SK-N-MC (cell line): ENCODE data around the gene CD1D.

Source experiments
- DNase-seq: peaks from one replicate; pipeline ENCODE4 v3.0.0-alpha.2; 2011; ENCODE audit warnings: low read depth, low spot score
- H3K27ac ChIP-seq: fragments of 200-600 bp; sonication (generic); 2 replicates; pipeline ENCODE4 v1.5.1; 2016; ENCODE audit warnings: mixed run types
- H3K36me3 ChIP-seq: fragments of 200-600 bp; sonication (generic); 2 replicates; pipeline ENCODE4 v1.6.1; 2017; ENCODE audit warnings: antibody characterized with exemption, low read length, mixed read lengths; ENCODE audit not compliant: insufficient read depth
- H3K4me3 ChIP-seq: fragments of 200-600 bp; sonication (generic); 2 replicates; pipeline ENCODE4 v1.5.1; 2016
- H3K9ac ChIP-seq: fragments of 200-600 bp; sonication (generic); 2 replicates; pipeline ENCODE4 v1.8.0; 2017; ENCODE audit warnings: mixed run types, mixed read lengths; ENCODE audit not compliant: insufficient read length
- H3K9me3 ChIP-seq: fragments of 200-600 bp; sonication (generic); 2 replicates; pipeline ENCODE4 v1.6.1; 2017; ENCODE audit warnings: low read depth, mild to moderate bottlenecking, antibody characterized with exemption, low read length, moderate library complexity, mixed read lengths
- EZH2 ChIP-seq: fragments of 200-600 bp; sonication (generic); IDR thresholded peaks from one replicate; pipeline ENCODE4 v1.6.1; 2017; ENCODE audit warnings: antibody characterized with exemption
- FOXP2 ChIP-seq: optimal IDR thresholded peaks from 2 replicates; pipeline ENCODE3; 2011; ENCODE audit warnings: mild to moderate bottlenecking, moderate library complexity; ENCODE audit not compliant: insufficient read depth; ENCODE audit errors: extremely low read length, control extremely low read depth
- POLR2AphosphoS5 ChIP-seq: IDR thresholded peaks from 2 replicates; pipeline ENCODE4 v1.6.1; 2012; ENCODE audit warnings: mild to moderate bottlenecking, low read depth, low read length, borderline replicate concordance

Gene CD1D

DNA sequence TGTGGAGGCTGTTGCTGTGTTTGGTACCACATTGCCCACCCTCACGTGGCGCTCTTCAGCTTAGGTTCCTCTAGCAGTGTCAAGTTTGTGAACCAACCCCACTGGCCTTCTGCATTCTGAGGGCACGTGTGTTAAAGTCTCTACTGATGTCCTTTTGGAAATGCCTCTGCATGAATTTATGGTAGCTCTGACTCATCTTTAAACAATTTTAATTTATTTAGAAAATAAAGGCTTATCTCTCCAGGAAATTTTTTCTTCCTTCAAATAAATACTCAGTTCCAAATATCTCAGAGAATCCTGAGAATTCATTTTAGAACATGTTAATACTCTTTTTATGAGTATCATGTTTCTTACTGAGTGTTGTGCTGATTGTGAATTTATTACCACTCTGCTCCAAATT, 5.5 kb downstream of the CD1D start:
- Histone ChIP-seq H3K9me3 (no peaks in the 10 kb centered on the region), H3K36me3 (no peaks in the 10 kb centered on the region), H3K27ac (no peak overlapping the region), H3K4me3 (no peak overlapping the region), H3K9ac (no peak overlapping the region)
- TF ChIP-seq EZH2 (no peak), FOXP2 (no peak), POLR2AphosphoS5 (no peak)
- no peak for DNase-seq

DNA sequence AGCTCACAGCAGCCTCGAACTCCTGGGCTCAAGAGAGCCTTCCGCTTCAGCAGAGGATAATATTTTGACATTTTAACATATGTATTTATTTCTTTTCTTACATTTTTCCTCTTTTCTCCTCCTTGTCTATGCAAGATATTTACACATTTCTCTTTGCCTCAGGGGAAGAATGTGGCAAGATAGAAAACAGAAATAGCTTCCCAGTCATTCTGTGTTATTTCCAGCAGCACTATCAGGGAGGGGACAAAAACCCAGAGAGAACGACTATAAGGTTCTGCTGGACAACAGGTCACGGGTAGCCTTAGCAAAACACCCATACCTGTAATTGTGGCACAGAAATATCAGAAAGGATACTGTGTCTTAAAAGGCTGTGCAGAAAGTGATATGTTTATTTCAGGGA, 7.9 kb downstream of the CD1D start:
- Histone ChIP-seq H3K9ac (no peak overlapping the region), H3K27ac (no peak overlapping the region), H3K9me3 (no peaks in the 10 kb centered on the region), H3K36me3 (no peaks in the 10 kb centered on the region), H3K4me3 (no peak overlapping the region)
- TF ChIP-seq FOXP2: no peak
- no peak for DNase-seq

DNA sequence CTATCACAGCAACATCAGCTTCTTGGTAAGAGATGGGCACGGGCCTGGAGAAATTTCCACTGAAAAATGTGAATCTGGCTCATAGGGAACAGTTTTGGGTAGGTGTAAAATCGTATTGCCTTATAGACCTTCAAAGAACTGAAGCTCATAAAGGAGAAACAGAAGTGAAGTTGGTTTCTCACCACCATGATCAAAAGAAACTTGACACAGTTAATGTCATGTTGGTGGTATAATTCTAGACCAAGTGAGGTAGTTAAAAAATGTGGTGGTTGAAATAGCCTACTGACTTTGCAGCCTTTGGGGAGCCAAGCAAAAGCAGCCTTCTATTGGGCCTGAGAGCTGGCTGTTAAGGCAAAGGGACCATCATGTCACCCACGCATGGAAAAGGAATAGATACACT, 8.9 kb downstream of the CD1D start:
- Histone ChIP-seq H3K9me3 (no peaks in the 10 kb centered on the region), H3K9ac (no peak overlapping the region), H3K4me3 (no peak overlapping the region), H3K36me3 (no peaks in the 10 kb centered on the region), H3K27ac (no peak overlapping the region)
- no peak for TF ChIP-seq POLR2AphosphoS5
- no peak for TF ChIP-seq EZH2
- TF ChIP-seq FOXP2: no peak
- DNase-seq: no peak

DNA sequence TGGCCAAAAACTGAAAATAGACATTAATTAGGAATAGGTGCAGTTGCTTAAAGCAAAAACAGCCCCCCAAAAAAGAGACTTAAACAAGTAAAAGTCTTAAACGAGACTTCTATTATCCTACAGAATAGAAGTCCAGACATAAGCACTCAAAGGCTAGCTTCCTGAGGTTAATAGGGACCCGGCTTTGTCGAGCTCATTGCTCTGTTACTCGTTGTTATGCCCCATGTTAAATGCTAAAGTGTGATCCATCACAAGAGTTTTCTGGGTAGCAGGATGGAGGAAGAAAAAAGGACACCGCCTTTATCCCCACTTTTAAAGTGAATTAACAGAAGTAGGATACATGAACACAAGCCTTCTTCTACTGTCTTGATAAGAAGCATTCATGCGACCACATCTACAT, 10.6 kb downstream of the CD1D start:
- no peak for DNase-seq
- no peak overlapping the region for H3K27ac ChIP-seq
- TF ChIP-seq EZH2 (no peak), POLR2AphosphoS5 (no peak), FOXP2 (no peak)
- H3K9me3 ChIP-seq: no peaks in the 10 kb centered on the region
- H3K4me3 ChIP-seq: no peak overlapping the region
- H3K36me3 ChIP-seq: no peaks in the 10 kb centered on the region
- no peak overlapping the region for H3K9ac ChIP-seq

DNA sequence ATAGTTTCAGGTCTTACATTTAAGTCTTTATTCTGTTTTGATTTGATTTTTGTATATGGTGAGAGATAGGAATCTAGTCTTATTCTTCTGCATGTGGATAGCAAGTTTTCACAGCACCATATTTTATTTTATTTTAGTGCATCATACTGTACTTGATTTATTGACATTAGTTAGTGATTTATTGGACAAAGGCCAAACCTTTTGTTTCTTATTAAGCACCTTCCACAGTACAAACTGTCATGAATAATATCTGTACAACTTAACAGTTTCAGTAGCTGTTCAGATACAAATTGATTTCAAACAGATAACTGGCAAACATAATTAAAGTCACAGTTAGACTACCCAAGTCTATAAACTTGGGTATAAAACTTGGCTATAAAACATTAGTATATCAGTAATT, 15.8 kb downstream of the CD1D start:
- no peaks in the 10 kb centered on the region for H3K36me3 ChIP-seq
- no peak overlapping the region for H3K27ac ChIP-seq
- TF ChIP-seq FOXP2: no peak
- no peak for TF ChIP-seq POLR2AphosphoS5
- TF ChIP-seq EZH2: no peak
- no peak overlapping the region for H3K9ac ChIP-seq
- no peak overlapping the region for H3K4me3 ChIP-seq
- H3K9me3 ChIP-seq: no peaks in the 10 kb centered on the region
- no peak for DNase-seq

DNA sequence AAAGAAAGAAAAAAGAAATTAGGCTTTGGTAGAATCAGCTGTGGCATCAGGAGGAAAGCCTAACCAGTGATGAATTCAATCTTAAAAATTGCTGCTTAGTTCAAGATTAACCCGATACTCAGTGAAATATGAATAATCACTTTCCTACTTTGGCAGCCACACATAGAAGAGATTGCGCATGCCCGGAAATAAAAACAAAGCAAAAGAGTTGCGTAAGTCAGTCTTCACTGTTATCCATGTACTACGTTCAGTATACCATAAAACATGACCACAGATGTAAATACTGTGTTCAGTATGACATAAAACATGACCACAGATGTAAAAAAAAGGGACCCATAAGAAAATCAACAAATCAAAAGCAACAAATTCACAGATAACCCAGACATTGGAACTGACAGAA, 19.2 kb downstream of the CD1D start:
- H3K9ac ChIP-seq: no peak overlapping the region
- H3K9me3 ChIP-seq: no peaks in the 10 kb centered on the region
- H3K4me3 ChIP-seq: no peak overlapping the region
- TF ChIP-seq POLR2AphosphoS5 (no peak), FOXP2 (no peak), EZH2 (no peak)
- no peaks in the 10 kb centered on the region for H3K36me3 ChIP-seq
- no peak overlapping the region for H3K27ac ChIP-seq
- DNase-seq: no peak

DNA sequence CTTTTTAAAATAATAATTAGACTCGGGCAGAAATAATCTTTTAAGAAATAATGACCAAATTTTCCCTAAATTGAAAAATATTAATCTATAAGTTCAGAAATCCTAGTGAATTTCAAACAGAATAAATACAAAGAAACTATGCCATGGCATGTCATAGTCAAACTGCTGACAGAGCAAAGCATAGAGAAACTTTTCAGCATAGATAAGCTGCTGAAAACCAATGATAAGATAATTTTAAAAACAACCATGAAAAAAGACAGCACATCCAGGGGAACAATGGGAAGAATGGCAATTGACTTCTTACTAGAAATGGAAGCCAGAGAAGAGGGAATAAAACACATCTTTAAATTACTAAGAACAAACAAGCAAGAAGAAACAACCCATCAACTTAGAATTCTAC, 19.8 kb downstream of the CD1D start:
- TF ChIP-seq FOXP2 (no peak), POLR2AphosphoS5 (no peak), EZH2 (no peak)
- no peak overlapping the region for H3K9ac ChIP-seq
- H3K9me3 ChIP-seq: no peaks in the 10 kb centered on the region
- no peak overlapping the region for H3K27ac ChIP-seq
- DNase-seq: no peak
- no peak overlapping the region for H3K4me3 ChIP-seq
- no peaks in the 10 kb centered on the region for H3K36me3 ChIP-seq

DNA sequence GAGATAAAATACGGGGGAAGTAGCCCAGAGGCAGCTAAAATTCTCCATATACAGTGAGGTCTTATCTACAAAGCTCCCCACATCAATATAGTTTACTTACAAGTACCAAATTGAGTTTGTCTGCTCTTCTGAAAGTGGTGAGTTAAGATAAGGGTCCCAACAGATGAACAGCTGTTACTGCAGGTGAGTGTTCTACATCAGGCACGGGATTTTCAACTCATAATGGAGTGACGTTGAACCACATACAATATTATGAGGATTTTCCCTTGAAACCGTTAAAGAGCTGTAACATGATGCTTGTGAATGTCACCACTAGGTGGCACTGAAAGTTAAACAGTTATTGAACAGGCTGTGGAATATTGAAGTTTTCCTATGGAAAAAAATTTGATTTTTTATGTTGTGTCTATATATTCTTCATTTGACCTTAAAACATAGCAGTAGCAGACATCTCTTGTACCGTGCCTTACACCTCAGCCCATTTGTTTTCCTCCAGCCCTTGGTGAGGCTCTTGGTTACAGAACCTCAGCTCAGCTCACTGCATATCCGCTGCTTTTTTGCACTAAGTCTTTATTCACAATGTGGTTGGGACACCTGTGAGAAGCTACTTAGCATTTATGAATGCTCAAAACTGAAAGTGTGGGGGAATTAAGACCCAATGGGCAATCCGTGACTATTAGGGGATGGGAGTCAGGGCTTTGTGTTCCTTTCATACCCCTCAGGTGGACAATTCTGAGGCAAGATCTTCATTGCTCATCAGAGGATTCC, 23.2 kb downstream of the CD1D start:
- TF ChIP-seq POLR2AphosphoS5: no peak
- no peak for TF ChIP-seq EZH2
- no peak for TF ChIP-seq FOXP2

DNA sequence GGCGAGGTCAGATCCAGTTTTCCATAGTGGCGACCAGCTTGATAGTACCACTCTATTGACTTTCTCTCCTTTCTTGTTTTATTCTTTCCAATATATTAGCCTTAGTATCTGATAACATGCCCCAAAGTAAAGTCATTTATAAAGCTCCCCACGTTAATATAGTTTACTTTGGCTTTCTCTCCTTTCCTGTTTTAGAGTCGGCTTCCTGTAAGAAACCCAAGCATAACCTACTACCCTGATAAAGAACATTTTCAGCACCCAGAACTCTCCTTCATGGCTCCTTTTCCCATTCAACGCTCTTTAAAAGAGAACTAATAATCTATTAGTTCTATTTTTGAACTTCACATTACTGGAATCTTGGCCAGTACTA, 23.7 kb downstream of the CD1D start:
- Histone ChIP-seq H3K27ac (no peak overlapping the region), H3K9ac (no peak overlapping the region), H3K36me3 (no peaks in the 10 kb centered on the region), H3K9me3 (no peaks in the 10 kb centered on the region), H3K4me3 (no peak overlapping the region)
- no peak for DNase-seq
- TF ChIP-seq EZH2: no peak
- no peak for TF ChIP-seq POLR2AphosphoS5
- no peak for TF ChIP-seq FOXP2

More for the DNA sequence above, 23.2 kb downstream of the CD1D start:
- no peak overlapping the region for H3K4me3 ChIP-seq
- no peaks in the 10 kb centered on the region for H3K36me3 ChIP-seq
- H3K9me3 ChIP-seq: no peaks in the 10 kb centered on the region
- H3K9ac ChIP-seq: no peak overlapping the region
- H3K27ac ChIP-seq: no peak overlapping the region
- DNase-seq: peak; percentile 44
